SK-N-SH (cell line): Measurements from ENCODE around the gene ITGBL1. TPM values are rescaled to one million over a fixed set of nuclear protein-coding genes. Genes with fewer than 3 reads are reported as not detected.

Source experiments
- CTCF ChIA-PET: fragments of 300-600, 350-600 bp; formaldehyde crosslinking; extraction: SDS; loops from one replicate; lab custom pipeline; 2021; lab: Yijun Ruan, JAX
- POLR2A ChIA-PET: fragments of 350-600 bp; sonication (Branson Sonifier 250); formaldehyde crosslinking; extraction: SDS; loops from one replicate; lab custom pipeline; 2020; ENCODE audit warnings: antibody characterized with exemption, inconsistent platforms; lab: Yijun Ruan, JAX
- DNase-seq: peaks from one replicate; pipeline ENCODE4 v3.0.0; 2012
- H2AFZ ChIP-seq: fragments of 200-600 bp; sonication (generic); 2 replicates; pipeline ENCODE4 v1.8.1; 2016; ENCODE audit warnings: antibody characterized with exemption, mild to moderate bottlenecking, low read depth
- H3F3A ChIP-seq: fragments of 200-600 bp; sonication (generic); replicated peaks from 2 replicates; pipeline ENCODE3; 2016; ENCODE audit warnings: antibody characterized with exemption, mild to moderate bottlenecking; ENCODE audit not compliant: insufficient read depth
- H3K27ac ChIP-seq, 2 experiments: fragments of 200-500 bp in 1 of 2; fragments of 200-600 bp in 1 of 2; sonication (Bioruptor generic) in 1 of 2; sonication (generic), shearing (Covaris generic) in 1 of 2; 2 replicates each; pipeline versions ENCODE4 v1.5.1 to v1.6.1; 2014 to 2016; ENCODE audit warnings: low read depth in 2 of 2, inconsistent platforms in 1 of 2, low read length in 1 of 2, mild to moderate bottlenecking in 1 of 2, mixed read lengths in 1 of 2
- H3K27me3 ChIP-seq: fragments of 200-600 bp; sonication (generic), shearing (Covaris generic); 2 replicates; pipeline ENCODE4 v1.6.1; 2016; ENCODE audit warnings: mixed run types; ENCODE audit not compliant: insufficient read depth
- H3K36me3 ChIP-seq, 2 experiments: fragments of 200-500 bp in 1 of 2; fragments of 200-600 bp in 1 of 2; sonication (Bioruptor generic) in 1 of 2; sonication (generic) in 1 of 2; replicated peaks in 1 of 2; 2 replicates each; pipeline versions ENCODE3 to v1.5.1; 2014 to 2016; ENCODE audit warnings: low read length in 1 of 2, mild to moderate bottlenecking in 1 of 2; ENCODE audit not compliant: insufficient read depth in 2 of 2, control insufficient read depth in 1 of 2
- H3K4me1 ChIP-seq, 2 experiments: fragments of 200-500 bp in 1 of 2; fragments of 200-600 bp in 1 of 2; sonication (Bioruptor generic) in 1 of 2; sonication (generic), shearing (Covaris generic) in 1 of 2; 2 replicates each; pipeline versions ENCODE4 v1.5.1 to v1.6.1; 2014 to 2016; ENCODE audit warnings: low read depth in 1 of 2, low read length in 1 of 2, mixed run types in 1 of 2; ENCODE audit not compliant: insufficient read depth in 2 of 2, control insufficient read depth in 1 of 2
- H3K4me2 ChIP-seq: fragments of 200-600 bp; sonication (generic), shearing (Covaris generic); 2 replicates; pipeline ENCODE4 v1.6.1; 2017; ENCODE audit warnings: mixed run types
- H3K4me3 ChIP-seq, 2 experiments: fragments of 200-500 bp in 1 of 2; fragments of 200-600 bp in 1 of 2; sonication (Bioruptor generic) in 1 of 2; sonication (generic), shearing (Covaris generic) in 1 of 2; 2 replicates each; pipeline versions ENCODE4 v1.5.1 to v1.8.1; 2014 to 2016; ENCODE audit warnings: low read depth in 2 of 2, inconsistent platforms in 1 of 2, low read length in 1 of 2, mild to moderate bottlenecking in 1 of 2, mixed read lengths in 1 of 2, moderate library complexity in 1 of 2
- H3K79me2 ChIP-seq: fragments of 200-600 bp; sonication (generic); 2 replicates; pipeline ENCODE4 v1.8.1; 2017; ENCODE audit warnings: mild to moderate bottlenecking; ENCODE audit not compliant: insufficient read depth
- H3K9ac ChIP-seq: fragments of 200-600 bp; sonication (generic); 2 replicates; pipeline ENCODE4 v1.6.1; 2017; ENCODE audit warnings: mixed run types
- H3K9me2 ChIP-seq: fragments of 200-600 bp; sonication (generic); 2 replicates; pipeline ENCODE4 v1.6.1; 2017; ENCODE audit warnings: mixed run types
- H3K9me3 ChIP-seq: fragments of 200-600 bp; sonication (generic); 2 replicates; pipeline ENCODE4 v1.6.1; 2017; ENCODE audit warnings: mixed run types, mild to moderate bottlenecking, moderate library complexity
- H4K20me1 ChIP-seq: fragments of 200-600 bp; sonication (generic); 2 replicates; pipeline ENCODE4 v1.6.1; 2017; ENCODE audit warnings: mild to moderate bottlenecking, mixed run types; ENCODE audit not compliant: insufficient read depth
- CHD2 ChIP-seq: fragments of 150-350 bp; IDR thresholded peaks from 2 replicates; pipeline ENCODE4 v1.6.1; 2018; ENCODE audit warnings: low read length; ENCODE audit not compliant: partially characterized antibody
- EP300 ChIP-seq, 2 experiments: IDR thresholded peaks; 2 replicates each; pipeline versions ENCODE4 v1.4.0 to v1.6.1; 2012; ENCODE audit warnings: borderline replicate concordance in 1 of 2, low read depth in 1 of 2, low read length in 1 of 2
- FOXM1 ChIP-seq: IDR thresholded peaks from 2 replicates; pipeline ENCODE4 v1.4.0; 2012; ENCODE audit warnings: low read depth, mild to moderate bottlenecking
- GABPA ChIP-seq: IDR thresholded peaks from 2 replicates; pipeline ENCODE4 v1.4.0; 2012; ENCODE audit warnings: low read depth, mild to moderate bottlenecking
- POLR2AphosphoS5 ChIP-seq: IDR thresholded peaks from 2 replicates; pipeline ENCODE4 v1.6.1; 2012; ENCODE audit warnings: low read depth, low read length
- RXRA ChIP-seq: IDR thresholded peaks from 2 replicates; pipeline ENCODE4 v1.4.0; 2012; ENCODE audit warnings: low read depth, mild to moderate bottlenecking, borderline replicate concordance
- SMC3 ChIP-seq: IDR thresholded peaks from 2 replicates; pipeline ENCODE4 v1.6.1; 2012; ENCODE audit warnings: low read depth, low read length, improper control_type of control experiment
- TCF12 ChIP-seq: IDR thresholded peaks from 2 replicates; pipeline ENCODE4 v1.4.0; 2012
- TEAD4 ChIP-seq: IDR thresholded peaks from 2 replicates; pipeline ENCODE4 v1.4.0; 2012; ENCODE audit warnings: mild to moderate bottlenecking, borderline replicate concordance; ENCODE audit not compliant: insufficient read depth
- YY1 ChIP-seq: IDR thresholded peaks from 2 replicates; pipeline ENCODE4 v1.4.0; 2012; ENCODE audit warnings: low read depth, mild to moderate bottlenecking
- WGBS: methylation state at CpG from one replicate; pipeline ENCODE4 v1.1.6; 2017; ENCODE audit warnings: low lambda C conversion rate; 5-methylcytosine and 5-hydroxymethylcytosine counted together
- polyA plus RNA-seq, 3 experiments: library from polyadenylated mRNA; depleted of rRNA; stranded (reverse); fragments of >200 nt; gene quantifications; 2 replicates each; pipeline ENCODE4 v1.2.3, GENCODE V29; 2012
- TF ChIP-seq, protein P1 (sequence below): IDR thresholded peaks from 2 replicates; pipeline ENCODE4 v1.6.1; 2012; ENCODE audit warnings: mild to moderate bottlenecking, low read depth, low read length, moderate library complexity
- TF ChIP-seq, protein P2 (sequence below): fragments of 150-350 bp; IDR thresholded peaks from 2 replicates; pipeline ENCODE4 v1.6.1; 2016; ENCODE audit warnings: mild to moderate bottlenecking, low read depth, low read length
- TF ChIP-seq, protein P3 (sequence below): IDR thresholded peaks from 2 replicates; pipeline ENCODE4; 2012

The ITGBL1 gene
- polyA plus RNA-seq, 1 of the 3 experiments (the other 2 are of a cell fraction) = 78.7 TPM

DNA sequence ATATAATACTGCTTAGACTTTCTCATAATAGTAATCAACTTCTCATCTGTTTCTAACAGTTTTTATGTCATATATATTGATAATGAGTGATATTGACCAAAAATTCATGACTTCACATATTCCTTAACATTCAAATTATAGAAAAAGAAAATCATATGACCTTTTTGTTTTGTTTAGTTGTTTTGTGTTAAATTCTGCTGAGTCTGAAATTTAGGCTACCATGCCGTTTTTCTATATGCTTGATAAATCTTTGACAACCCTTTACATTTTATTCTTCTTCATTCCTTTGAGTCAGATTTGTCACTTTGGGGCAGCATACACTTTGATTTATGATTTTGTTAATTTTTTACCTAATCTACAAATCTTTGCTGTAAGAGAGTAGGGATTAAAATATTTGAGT lies 176.4 kb downstream of the ITGBL1 start (continued):
- TF ChIP-seq, protein P1, sequence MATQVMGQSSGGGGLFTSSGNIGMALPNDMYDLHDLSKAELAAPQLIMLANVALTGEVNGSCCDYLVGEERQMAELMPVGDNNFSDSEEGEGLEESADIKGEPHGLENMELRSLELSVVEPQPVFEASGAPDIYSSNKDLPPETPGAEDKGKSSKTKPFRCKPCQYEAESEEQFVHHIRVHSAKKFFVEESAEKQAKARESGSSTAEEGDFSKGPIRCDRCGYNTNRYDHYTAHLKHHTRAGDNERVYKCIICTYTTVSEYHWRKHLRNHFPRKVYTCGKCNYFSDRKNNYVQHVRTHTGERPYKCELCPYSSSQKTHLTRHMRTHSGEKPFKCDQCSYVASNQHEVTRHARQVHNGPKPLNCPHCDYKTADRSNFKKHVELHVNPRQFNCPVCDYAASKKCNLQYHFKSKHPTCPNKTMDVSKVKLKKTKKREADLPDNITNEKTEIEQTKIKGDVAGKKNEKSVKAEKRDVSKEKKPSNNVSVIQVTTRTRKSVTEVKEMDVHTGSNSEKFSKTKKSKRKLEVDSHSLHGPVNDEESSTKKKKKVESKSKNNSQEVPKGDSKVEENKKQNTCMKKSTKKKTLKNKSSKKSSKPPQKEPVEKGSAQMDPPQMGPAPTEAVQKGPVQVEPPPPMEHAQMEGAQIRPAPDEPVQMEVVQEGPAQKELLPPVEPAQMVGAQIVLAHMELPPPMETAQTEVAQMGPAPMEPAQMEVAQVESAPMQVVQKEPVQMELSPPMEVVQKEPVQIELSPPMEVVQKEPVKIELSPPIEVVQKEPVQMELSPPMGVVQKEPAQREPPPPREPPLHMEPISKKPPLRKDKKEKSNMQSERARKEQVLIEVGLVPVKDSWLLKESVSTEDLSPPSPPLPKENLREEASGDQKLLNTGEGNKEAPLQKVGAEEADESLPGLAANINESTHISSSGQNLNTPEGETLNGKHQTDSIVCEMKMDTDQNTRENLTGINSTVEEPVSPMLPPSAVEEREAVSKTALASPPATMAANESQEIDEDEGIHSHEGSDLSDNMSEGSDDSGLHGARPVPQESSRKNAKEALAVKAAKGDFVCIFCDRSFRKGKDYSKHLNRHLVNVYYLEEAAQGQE = no peak
- TF ChIP-seq YY1 = no peak

DNA sequence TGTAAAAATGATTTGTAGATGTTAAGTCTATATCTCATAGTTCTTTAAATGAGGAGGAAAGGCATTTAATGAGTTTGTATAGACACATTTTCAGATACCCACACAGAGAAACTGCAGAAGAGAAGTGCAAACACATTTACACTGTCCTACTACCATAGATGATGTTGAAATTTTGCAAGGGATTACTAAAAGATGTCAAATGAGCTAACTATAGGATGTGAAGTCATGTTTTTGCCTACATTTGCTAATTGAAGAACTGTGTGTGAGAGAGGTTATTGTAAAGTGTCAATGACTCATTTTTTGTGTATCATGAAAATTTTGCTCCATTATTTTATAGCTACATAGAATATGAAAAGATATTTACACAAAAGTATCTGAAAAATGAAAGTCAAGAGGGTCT lies 178.9 kb downstream of the ITGBL1 start:
- H3K27me3 ChIP-seq = no peaks in the 10 kb centered on the region
- CTCF ChIA-PET = interaction anchor here (0.6 kb wide), 1 partner anchor 126 kb away, joined by 3 read pairs; no protein-coding TSS in a partner anchor
- H3K4me1 ChIP-seq = no peaks in the 10 kb centered on the region; a peak in 1 of 4 replicates
- H3K4me3 ChIP-seq = no peak overlapping the region
- H3K4me2 ChIP-seq = no peak overlapping the region
- no peak for DNase-seq
- POLR2A ChIA-PET = no interaction called here
- no peak overlapping the region for H3K9ac ChIP-seq
- H3K9me3 ChIP-seq = no peaks in the 10 kb centered on the region
- H3K9me2 ChIP-seq = no peaks in the 10 kb centered on the region
- H3K27ac ChIP-seq = no peak overlapping the region
- no peak overlapping the region for H2AFZ ChIP-seq
- H3K79me2 ChIP-seq = peaks cover 5% of the 10 kb centered on the region
- TF ChIP-seq FOXM1 (no peak), RXRA (no peak), EP300 (IDR thresholded peaks at IDR 0.05; ENCODE audit: borderline replicate concordance in 1 of 2, low read depth in 1 of 2, low read length in 1 of 2) (no peak), CHD2 (no peak)
- TF ChIP-seq, protein P2, sequence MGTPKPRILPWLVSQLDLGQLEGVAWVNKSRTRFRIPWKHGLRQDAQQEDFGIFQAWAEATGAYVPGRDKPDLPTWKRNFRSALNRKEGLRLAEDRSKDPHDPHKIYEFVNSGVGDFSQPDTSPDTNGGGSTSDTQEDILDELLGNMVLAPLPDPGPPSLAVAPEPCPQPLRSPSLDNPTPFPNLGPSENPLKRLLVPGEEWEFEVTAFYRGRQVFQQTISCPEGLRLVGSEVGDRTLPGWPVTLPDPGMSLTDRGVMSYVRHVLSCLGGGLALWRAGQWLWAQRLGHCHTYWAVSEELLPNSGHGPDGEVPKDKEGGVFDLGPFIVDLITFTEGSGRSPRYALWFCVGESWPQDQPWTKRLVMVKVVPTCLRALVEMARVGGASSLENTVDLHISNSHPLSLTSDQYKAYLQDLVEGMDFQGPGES = no peak
- TF ChIP-seq, all 33 proteins: peak for 0
- Histone ChIP-seq H3K36me3 (peaks cover 0 to 10% of the 10 kb centered on the region in 2 experiments), H3F3A (peaks cover 11% of the 10 kb centered on the region), H4K20me1 (no peaks in the 10 kb centered on the region)

DNA sequence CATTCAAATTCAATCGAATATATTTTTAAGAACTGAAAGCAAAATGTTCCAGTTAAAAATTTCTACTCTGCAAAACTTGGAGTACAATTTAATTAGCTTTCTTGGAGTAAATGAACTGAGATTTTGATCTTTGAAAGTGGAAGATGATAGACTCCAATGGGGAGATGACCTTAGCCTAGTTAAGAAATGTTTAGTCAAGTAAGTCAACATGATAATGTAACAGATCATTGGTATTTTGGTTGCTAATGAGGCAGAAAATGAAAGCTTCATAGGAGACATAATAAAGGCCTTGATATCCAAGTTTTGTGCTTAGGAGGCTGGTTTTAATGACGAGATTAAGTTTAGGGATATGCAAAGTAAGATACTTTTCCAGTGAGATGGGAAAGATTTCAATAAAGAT lies 181.7 kb downstream of the ITGBL1 start:
- POLR2A ChIA-PET = no interaction called here
- Histone ChIP-seq H3K4me1 (0 out of 4 replicates have a peak, but pooled peaks cover 0 to 3% of the 10 kb centered on the region in 2 experiments), H3K9me2 (no peaks in the 10 kb centered on the region), H4K20me1 (no peaks in the 10 kb centered on the region), H3K36me3 (peaks cover 0 to 10% of the 10 kb centered on the region in 2 experiments), H3K9ac (no peak overlapping the region), H3K27ac (no peak overlapping the region), H3F3A (peaks cover 14% of the 10 kb centered on the region), H3K4me2 (no peak overlapping the region), H3K27me3 (no peaks in the 10 kb centered on the region), H2AFZ (no peak overlapping the region), H3K4me3 (no peak overlapping the region), H3K9me3 (no peaks in the 10 kb centered on the region), H3K79me2 (peaks cover 2% of the 10 kb centered on the region; the same call in 1 of the 2 replicates)
- WGBS = 92% methylated on average over 2 of the region's 2 CpGs
- CTCF ChIA-PET = interaction anchor here (0.6 to 1.6 kb wide), 2 partner anchors 123 to 961 kb away, joined by 3 to 4 read pairs; no protein-coding TSS in a partner anchor
- no peak for DNase-seq
- no peak for TF ChIP-seq SMC3
- TF ChIP-seq, protein P1 = no peak
- TF ChIP-seq TEAD4 = no peak
- TF ChIP-seq GABPA = no peak
- no peak for TF ChIP-seq EP300 (IDR thresholded peaks at IDR 0.05; ENCODE audit: borderline replicate concordance in 1 of 2, low read depth in 1 of 2, low read length in 1 of 2)
- no peak for TF ChIP-seq RXRA
- TF ChIP-seq, protein P2 = no peak
- no peak for TF ChIP-seq POLR2AphosphoS5
- TF ChIP-seq TCF12 = no peak
- TF ChIP-seq CHD2 = no peak
- TF ChIP-seq, protein P3, sequence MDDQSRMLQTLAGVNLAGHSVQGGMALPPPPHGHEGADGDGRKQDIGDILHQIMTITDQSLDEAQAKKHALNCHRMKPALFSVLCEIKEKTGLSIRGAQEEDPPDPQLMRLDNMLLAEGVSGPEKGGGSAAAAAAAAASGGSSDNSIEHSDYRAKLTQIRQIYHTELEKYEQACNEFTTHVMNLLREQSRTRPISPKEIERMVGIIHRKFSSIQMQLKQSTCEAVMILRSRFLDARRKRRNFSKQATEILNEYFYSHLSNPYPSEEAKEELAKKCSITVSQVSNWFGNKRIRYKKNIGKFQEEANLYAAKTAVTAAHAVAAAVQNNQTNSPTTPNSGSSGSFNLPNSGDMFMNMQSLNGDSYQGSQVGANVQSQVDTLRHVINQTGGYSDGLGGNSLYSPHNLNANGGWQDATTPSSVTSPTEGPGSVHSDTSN = no peak
- no peak for TF ChIP-seq YY1
- TF ChIP-seq FOXM1 = no peak
